NCI-H2171 (cell line): ENCODE results near the gene BHLHE40.
"Not testable (repeated sequence)": the region's sequence is repeated elsewhere in the genome, so short reads cannot be mapped to it uniquely, and the experiment has no call there.

Experiments used
- DNase-seq: peaks from one replicate; lab custom pipeline; 2025; lab: John Stamatoyannopoulos, UW

BHLHE40 gene

GRCh38 chr3:4961865-4962264 lies 17.4 kb upstream of the BHLHE40 start:
- DNase-seq, result not testable (repeated sequence)

- no peak for DNase-seq
These were observed 15.3 kb upstream of the BHLHE40 start for GRCh38 chr3:4963669-4964570.

- not testable (repeated sequence) for DNase-seq
These were observed 13.2 kb upstream of the BHLHE40 start for GRCh38 chr3:4966006-4966405.

- not testable (repeated sequence) for DNase-seq
These were observed 11.6 kb upstream of the BHLHE40 start for GRCh38 chr3:4967683-4968082.

- DNase-seq, result not testable (repeated sequence)
These were observed 7.8 kb upstream of the BHLHE40 start for GRCh38 chr3:4971437-4971836.

- no peak for DNase-seq
These were observed 7.4 kb upstream of the BHLHE40 start for GRCh38 chr3:4971838-4972237.

GRCh38 chr3:4972652-4973643 lies 6.3 kb upstream of the BHLHE40 start:
- DNase-seq, result no peak

GRCh38 chr3:4974154-4974553 lies 5.1 kb upstream of the BHLHE40 start:
- DNase-seq, result no peak

- no peak for DNase-seq
These were observed 3.1 kb upstream of the BHLHE40 start for GRCh38 chr3:4976109-4976508.

- no peak for DNase-seq
These were observed 2.0 kb upstream of the BHLHE40 start for GRCh38 chr3:4977001-4977852.

- DNase-seq, result no peak
These were observed 1.4 kb upstream of the BHLHE40 start for GRCh38 chr3:4977853-4978203.

- peak; percentile 15 for DNase-seq
These were observed 852 bp upstream of the BHLHE40 start for GRCh38 chr3:4978204-4978965.

- no peak for DNase-seq
These were observed 240 bp upstream of the BHLHE40 start for GRCh38 chr3:4978966-4979427.

- DNase-seq, result no peak
These were observed 1.3 kb downstream of the BHLHE40 start for GRCh38 chr3:4980229-4981203.

- no peak for DNase-seq
These were observed 2.0 kb downstream of the BHLHE40 start for GRCh38 chr3:4981294-4981664.

GRCh38 chr3:4981665-4982494 lies 2.6 kb downstream of the BHLHE40 start:
- no peak for DNase-seq

GRCh38 chr3:4982773-4983738 lies 3.8 kb downstream of the BHLHE40 start:
- DNase-seq, result no peak
